HEK293T (cell line): ENCODE data around the gene FBXO46.

Experiments
- ARNT ChIP-seq: fragments of 450-650 bp; IDR thresholded peaks from 2 replicates; pipeline ENCODE4 v1.6.1; 2017; ENCODE audit warnings: mild to moderate bottlenecking
- BHLHE40 ChIP-seq: fragments of 450-650 bp; IDR thresholded peaks from 2 replicates; pipeline ENCODE4 v1.6.1; 2016; ENCODE audit warnings: mild to moderate bottlenecking, moderate library complexity, borderline replicate concordance
- ELF4 ChIP-seq: fragments of 450-650 bp; IDR thresholded peaks from 2 replicates; pipeline ENCODE4 v1.6.1; 2017; ENCODE audit warnings: antibody characterized with exemption
- FOXA1 ChIP-seq: fragments of 450-650 bp; IDR thresholded peaks from 2 replicates; pipeline ENCODE4 v1.6.1; 2016; ENCODE audit warnings: mild to moderate bottlenecking
- FOXK2 ChIP-seq: fragments of 450-650 bp; IDR thresholded peaks from 2 replicates; pipeline ENCODE4 v1.6.1; 2016; ENCODE audit warnings: mild to moderate bottlenecking
- FOXM1 ChIP-seq: fragments of 450-650 bp; IDR thresholded peaks from 2 replicates; pipeline ENCODE4 v1.6.1; 2017; ENCODE audit warnings: mild to moderate bottlenecking, borderline replicate concordance
- HDGF ChIP-seq: fragments of 450-650 bp; IDR thresholded peaks from 2 replicates; pipeline ENCODE4 v1.6.1; 2017; ENCODE audit warnings: antibody characterized with exemption, borderline replicate concordance
- L3MBTL2 ChIP-seq: fragments of 450-650 bp; conservative IDR thresholded peaks from 2 replicates; pipeline ENCODE4 v1.6.1; 2016; ENCODE audit warnings: mild to moderate bottlenecking
- LEF1 ChIP-seq: fragments of 450-650 bp; IDR thresholded peaks from 2 replicates; pipeline ENCODE4 v1.6.1; 2017; ENCODE audit warnings: mild to moderate bottlenecking, borderline replicate concordance
- PKNOX1 ChIP-seq: fragments of 450-650 bp; IDR thresholded peaks from 2 replicates; pipeline ENCODE4 v1.6.1; 2016
- SP1 ChIP-seq: fragments of 450-650 bp; IDR thresholded peaks from 2 replicates; pipeline ENCODE4 v1.6.1; 2017
- SUZ12 ChIP-seq: fragments of 450-650 bp; IDR thresholded peaks from 2 replicates; pipeline ENCODE4 v1.6.1; 2016; ENCODE audit warnings: mild to moderate bottlenecking
- TARDBP ChIP-seq: fragments of 450-650 bp; IDR thresholded peaks from 2 replicates; pipeline ENCODE4 v1.6.1; 2016
- ZNF384 ChIP-seq: fragments of 450-650 bp; IDR thresholded peaks from 2 replicates; pipeline ENCODE4 v1.6.1; 2016

- no peak for TF ChIP-seq SP1
- no peak for TF ChIP-seq FOXM1
- no peak for TF ChIP-seq SUZ12
- no peak for TF ChIP-seq FOXA1
- TF ChIP-seq ELF4, result no peak
- no peak for TF ChIP-seq ARNT
- TF ChIP-seq ZNF384, result no peak
- TF ChIP-seq BHLHE40, result no peak
- TF ChIP-seq TARDBP, result no peak
- TF ChIP-seq HDGF, result no peak
- TF ChIP-seq PKNOX1, result no peak
- TF ChIP-seq L3MBTL2, result no peak
- TF ChIP-seq FOXK2, result no peak
- TF ChIP-seq LEF1, result no peak
Measured at GRCh38 chr19:45710356-45711130, 20.2 kb downstream of the FBXO46 start.
